ENCODE data around the gene FMO5. TPM values are rescaled to one million over a fixed set of nuclear protein-coding genes. Genes with fewer than 3 reads are reported as not detected.

Gene FMO5
- total and polyA plus RNA-seq, 2 of the 13 experiments (the other 11 are each of a cell fraction or from before 2014, with no cell fraction given), result 48.2 to 149 TPM

- TF ChIP-seq MXD3 (CRISPR knock-in tag; IDR thresholded peaks at IDR 0.05) (no peak; the same call in 1 of the 2 replicates), CREB1 (IDR thresholded peaks at IDR 0.05) (peak; percentile 17; the same call in 1 of the 2 replicates), CREB1 (CRISPR knock-in tag; IDR thresholded peaks at IDR 0.05) (no peak), ZEB1 (IDR thresholded peaks at IDR 0.05; ENCODE audit: insufficient replicate concordance, low read depth) (peak; percentile 40), GMEB1 (CRISPR knock-in tag; IDR thresholded peaks at IDR 0.05; ENCODE audit: borderline replicate concordance) (peak; percentile 68; the same call in 1 of the 2 replicates), ZNF275 (CRISPR knock-in tag; IDR thresholded peaks at IDR 0.05; ENCODE audit: borderline replicate concordance) (0 out of 2 replicates have a peak, but pooled peaks have one; percentile 19), KMT2B (CRISPR knock-in tag; IDR thresholded peaks at IDR 0.05) (peak; percentile 80), ZFYVE20 (CRISPR knock-in tag; IDR thresholded peaks at IDR 0.05; ENCODE audit: borderline replicate concordance, low read depth) (no peak), ZNF496 (CRISPR knock-in tag; IDR thresholded peaks at IDR 0.05; ENCODE audit: insufficient replicate concordance) (no peak), TSC22D2 (CRISPR knock-in tag; IDR thresholded peaks at IDR 0.05; ENCODE audit: borderline replicate concordance) (0 out of 2 replicates have a peak, but pooled peaks have one; percentile 29), HOMEZ (CRISPR knock-in tag; IDR thresholded peaks at IDR 0.05; ENCODE audit: low read depth) (no peak; the same call in 1 of the 2 replicates), TEAD2 (CRISPR knock-in tag; IDR thresholded peaks at IDR 0.05) (no peak), HBP1 (CRISPR knock-in tag; IDR thresholded peaks at IDR 0.05; ENCODE audit: low read depth) (peak; percentile 51; the same call in 1 of the 2 replicates), ZNF17 (CRISPR knock-in tag; IDR thresholded peaks at IDR 0.05) (no peak), CCDC6 (CRISPR knock-in tag; IDR thresholded peaks at IDR 0.05) (peak; percentile 92), ZNF577 (CRISPR knock-in tag; IDR thresholded peaks at IDR 0.05; ENCODE audit: borderline replicate concordance, low read depth) (no peak), KDM3A (CRISPR knock-in tag; IDR thresholded peaks at IDR 0.05; ENCODE audit: low read depth) (peak; percentile 91), ZNF367 (CRISPR knock-in tag; IDR thresholded peaks at IDR 0.05; ENCODE audit: borderline replicate concordance) (no peak), BCL6 (CRISPR knock-in tag; IDR thresholded peaks at IDR 0.05) (peak; percentile 32), ZC3H13 (CRISPR knock-in tag; IDR thresholded peaks at IDR 0.05) (peak; percentile 75; the same call in 1 of the 2 replicates), SMAD1 (CRISPR knock-in tag; IDR thresholded peaks at IDR 0.05; ENCODE audit: borderline replicate concordance, low read depth) (no peak), CCAR2 (optimal IDR thresholded peaks at IDR 0.05; ENCODE audit: low read depth, low read length) (peak; percentile 53), MTF1 (CRISPR knock-in tag; IDR thresholded peaks at IDR 0.05) (no peak)
These were observed 52.7 kb downstream of the FMO5 start, which contains the start of gene PRKAB2 (continued) for GRCh38 chr1:147172168-147173016.

Data from HepG2 (cell line).